Hematopoietic multipotent progenitor cell treated with erythropoietin and hydrocortisone succinate and interleukin-3 and kit ligand, for 8 days (in vitro differentiated cells): ENCODE results near the gene GCSH.

Source experiments
- DNase-seq: peaks from one replicate; pipeline ENCODE4 v3.0.0-alpha.2; 2015

Gene GCSH

GRCh38 chr16:81099958-81100357 is 3.8 kb upstream of the GCSH start:
- no peak for DNase-seq

GRCh38 chr16:81097230-81097629 is 1.0 kb upstream of the GCSH start:
- DNase-seq: no peak

GRCh38 chr16:81096715-81097208 is 567 bp upstream of the GCSH start:
- DNase-seq: no peak

GRCh38 chr16:81095653-81095952 is 592 bp downstream of the GCSH start:
- DNase-seq: no peak

GRCh38 chr16:81094771-81095251 is 1.4 kb downstream of the GCSH start:
- no peak for DNase-seq

GRCh38 chr16:81088836-81089235 is 7.4 kb downstream of the GCSH start:
- no peak for DNase-seq

- no peak for DNase-seq
Measured at GRCh38 chr16:81081014-81081413, 15.2 kb downstream of the GCSH start.

GRCh38 chr16:81080233-81080632 is 16.0 kb downstream of the GCSH start:
- no peak for DNase-seq

GRCh38 chr16:81077076-81077940 is 18.9 kb downstream of the GCSH start, which contains the start of gene C16orf46:
C16orf46 (minus strand) TSS chr16:81077238; CDS start chr16:81063955, 13,283 bp downstream.
- DNase-seq: peak; percentile 96

GRCh38 chr16:81076566-81077075 is 19.6 kb downstream of the GCSH start:
- peak; percentile 88 for DNase-seq

GRCh38 chr16:81073560-81074330 is 22.4 kb downstream of the GCSH start:
- DNase-seq: no peak

GRCh38 chr16:81071805-81072204 is 24.4 kb downstream of the GCSH start:
- no peak for DNase-seq

GRCh38 chr16:81070979-81071378 is 25.2 kb downstream of the GCSH start:
- DNase-seq: no peak

- DNase-seq: no peak
Measured at GRCh38 chr16:81069063-81069462, 27.1 kb downstream of the GCSH start.

GRCh38 chr16:81067166-81067565 is 29.0 kb downstream of the GCSH start:
- no peak for DNase-seq

GRCh38 chr16:81066681-81067080 is 29.5 kb downstream of the GCSH start:
- no peak for DNase-seq

GRCh38 chr16:81061871-81062608 is 34.2 kb downstream of the GCSH start:
- no peak for DNase-seq

- DNase-seq: no peak
Measured at GRCh38 chr16:81061307-81061640, 34.9 kb downstream of the GCSH start.

GRCh38 chr16:81060576-81061306 is 35.5 kb downstream of the GCSH start:
- DNase-seq: no peak

GRCh38 chr16:81053761-81054160 is 42.4 kb downstream of the GCSH start:
- DNase-seq: no peak

GRCh38 chr16:81042821-81043220 is 53.4 kb downstream of the GCSH start:
- DNase-seq: no peak

- DNase-seq: no peak
Measured at GRCh38 chr16:81041696-81042095, 54.5 kb downstream of the GCSH start.
